GM19240 (cell line): ENCODE measurements around the gene C1QTNF6.

Experiments used
- DNase-seq: peaks from one replicate; pipeline ENCODE4 v3.0.0; 2011; ENCODE audit warnings: low spot score; ENCODE audit not compliant: insufficient read length

The C1QTNF6 gene

GRCh38 chr22:37162221-37163095 lies 25.6 kb downstream of the C1QTNF6 start:
- peak; percentile 81 for DNase-seq

GRCh38 chr22:37161443-37161842 lies 26.6 kb downstream of the C1QTNF6 start:
- DNase-seq: no peak

GRCh38 chr22:37160027-37160426 lies 28.0 kb downstream of the C1QTNF6 start:
- DNase-seq: no peak

GRCh38 chr22:37158963-37159290 lies 29.1 kb downstream of the C1QTNF6 start:
- no peak for DNase-seq

GRCh38 chr22:37157516-37158285 lies 30.3 kb downstream of the C1QTNF6 start:
- DNase-seq: no peak

- no peak for DNase-seq
Measured at GRCh38 chr22:37156686-37157435, 31.2 kb downstream of the C1QTNF6 start.

GRCh38 chr22:37155971-37156370 lies 32.1 kb downstream of the C1QTNF6 start:
- DNase-seq: no peak

GRCh38 chr22:37154925-37155712 lies 32.9 kb downstream of the C1QTNF6 start:
- DNase-seq: no peak

- no peak for DNase-seq
Measured at GRCh38 chr22:37153901-37154300, 34.1 kb downstream of the C1QTNF6 start.

- no peak for DNase-seq
Measured at GRCh38 chr22:37151401-37151800, 36.6 kb downstream of the C1QTNF6 start.

- no peak for DNase-seq
Measured at GRCh38 chr22:37150701-37151100, 37.3 kb downstream of the C1QTNF6 start.

GRCh38 chr22:37148742-37149665 lies 39.0 kb downstream of the C1QTNF6 start:
- no peak for DNase-seq

- no peak for DNase-seq
Measured at GRCh38 chr22:37148031-37148651, 39.9 kb downstream of the C1QTNF6 start.

GRCh38 chr22:37147186-37147990 lies 40.7 kb downstream of the C1QTNF6 start:
- DNase-seq: no peak

GRCh38 chr22:37146507-37147180 lies 41.4 kb downstream of the C1QTNF6 start:
- DNase-seq: no peak

- DNase-seq: no peak
Measured at GRCh38 chr22:37146051-37146385, 42.0 kb downstream of the C1QTNF6 start.

- no peak for DNase-seq
Measured at GRCh38 chr22:37145180-37146050, 42.6 kb downstream of the C1QTNF6 start.
